Endothelial cell of umbilical vein (primary cell): ENCODE measurements around the gene MIF4GD. TPM values are rescaled to one million over a fixed set of nuclear protein-coding genes. Genes with fewer than 3 reads are reported as not detected.
A peak's percentile ranks its signal among the peaks of the same experiment; 100 is the strongest.

Source experiments
- BruUV-seq: library from RNA; stranded (reverse); fragments of 400-500 nt; replicated peaks from 2 replicates; lab custom pipeline; 2021; lab: Mats Ljungman, UMichigan
- CTCF ChIA-PET: fragments of 300-600, 350-600 bp; sonication (Branson Sonifier 250); formaldehyde crosslinking; loops from one replicate; lab custom pipeline; 2021; ENCODE audit warnings: antibody characterized with exemption, inconsistent platforms; lab: Charles Lee
- POLR2A ChIA-PET: fragments of 300-600, 350-600 bp; sonication (Branson Sonifier 250); formaldehyde crosslinking; loops from one replicate; lab custom pipeline; 2021; ENCODE audit warnings: antibody characterized with exemption, inconsistent platforms; lab: Charles Lee
- DNase-seq: peaks from one replicate; pipeline ENCODE4 v3.0.0-alpha.2; 2011; ENCODE audit warnings: low read depth, low spot score
- FAIRE-seq: peaks from 2 replicates; lab custom pipeline; 2011; peaks lifted over from hg19 to GRCh38; lab: Jason Lieb, UNC
- H2AFZ ChIP-seq: 2 replicates; pipeline ENCODE4 v1.6.0; 2012; ENCODE audit warnings: low read depth, low read length, control low read depth, inconsistent platforms
- H3K27ac ChIP-seq: 2 replicates; pipeline ENCODE4 v1.5.1; 2011; ENCODE audit warnings: low read depth, mild to moderate bottlenecking, control low read depth, low read length, moderate library complexity; ENCODE audit not compliant: insufficient read depth
- H3K27me3 ChIP-seq, 2 experiments: 2 replicates each; pipeline versions ENCODE4 v1.6.0 to v1.6.1; 2011; ENCODE audit warnings: low read length in 2 of 2, mixed read lengths in 1 of 2; ENCODE audit not compliant: control insufficient read depth in 2 of 2, insufficient read depth in 2 of 2
- H3K36me3 ChIP-seq, 2 experiments: 2 replicates in 1 of 2; 3 replicates in 1 of 2; pipeline ENCODE4 v1.5.1; 2011; ENCODE audit warnings: low read length in 2 of 2, mild to moderate bottlenecking in 1 of 2, moderate library complexity in 1 of 2; ENCODE audit not compliant: control insufficient read depth in 2 of 2, insufficient read depth in 2 of 2; ENCODE audit errors: extremely low read depth in 1 of 2
- H3K4me1 ChIP-seq: 3 replicates; pipeline ENCODE4 v1.5.1; 2011; ENCODE audit warnings: mild to moderate bottlenecking, low read length; ENCODE audit not compliant: control insufficient read depth, insufficient read depth; ENCODE audit errors: extremely low read depth
- H3K4me2 ChIP-seq: 2 replicates; pipeline ENCODE4 v1.6.1; 2011; ENCODE audit warnings: low read length, control low read depth, mixed read lengths; ENCODE audit not compliant: insufficient read depth
- H3K4me3 ChIP-seq, 3 experiments: fragments of 200-600 bp in 1 of 3; sonication (generic), shearing (Covaris generic) in 1 of 3; replicated peaks in 1 of 3; 2 replicates each; pipeline ENCODE4 v1.5.1; 2011 to 2016; ENCODE audit warnings: control low read depth in 3 of 3, low read length in 3 of 3, mild to moderate bottlenecking in 2 of 3, inconsistent platforms in 1 of 3, low read depth in 1 of 3, moderate library complexity in 1 of 3; ENCODE audit not compliant: insufficient read depth in 1 of 3
- H3K79me2 ChIP-seq: 2 replicates; pipeline ENCODE4 v1.6.0; 2012; ENCODE audit warnings: low read length, inconsistent platforms; ENCODE audit not compliant: control insufficient read depth, insufficient read depth
- H3K9ac ChIP-seq: replicated peaks from 2 replicates; pipeline ENCODE3; 2011; ENCODE audit warnings: low read length, control low read depth; ENCODE audit not compliant: insufficient read depth; ENCODE audit errors: extremely low read depth
- H3K9me1 ChIP-seq: replicated peaks from 3 replicates; pipeline ENCODE4 v1.6.0; 2011; ENCODE audit warnings: mild to moderate bottlenecking, low read length; ENCODE audit not compliant: control insufficient read depth, insufficient read depth; ENCODE audit errors: extremely low read depth
- H3K9me3 ChIP-seq: replicated peaks from 2 replicates; pipeline ENCODE4 v1.5.1; 2012; ENCODE audit warnings: low read length, inconsistent platforms; ENCODE audit not compliant: control insufficient read depth, insufficient read depth
- H4K20me1 ChIP-seq: replicated peaks from 2 replicates; pipeline ENCODE3; 2011; ENCODE audit warnings: mild to moderate bottlenecking, low read length; ENCODE audit not compliant: control insufficient read depth, insufficient read depth; ENCODE audit errors: extremely low read depth
- CTCF ChIP-seq, 2 donors: IDR thresholded peaks; 1 replicate in 1 of 2; 2 replicates in 1 of 2; pipeline ENCODE4 v1.5.1; 2011; ENCODE audit warnings: low read length in 2 of 2, mild to moderate bottlenecking in 2 of 2, moderate library complexity in 2 of 2, control low read depth in 1 of 2, inconsistent platforms in 1 of 2, low read depth in 1 of 2; ENCODE audit not compliant: insufficient read depth in 1 of 2; ENCODE audit errors: extremely low read depth in 1 of 2
- EZH2 ChIP-seq: IDR thresholded peaks from 2 replicates; pipeline ENCODE4 v1.6.1; 2012; ENCODE audit warnings: borderline replicate concordance, low read depth, mild to moderate bottlenecking, moderate library complexity, low read length, inconsistent platforms; ENCODE audit not compliant: severe bottlenecking
- FOS ChIP-seq: IDR thresholded peaks from 2 replicates; pipeline ENCODE4 v1.6.1; 2011; ENCODE audit warnings: mild to moderate bottlenecking, low read length, moderate library complexity, borderline replicate concordance; ENCODE audit not compliant: insufficient read depth
- GATA2 ChIP-seq: IDR thresholded peaks from 2 replicates; pipeline ENCODE4 v1.7.0; 2011; ENCODE audit warnings: low read depth, mild to moderate bottlenecking, moderate library complexity, mixed read lengths, low read length; ENCODE audit not compliant: insufficient read length, insufficient read depth
- JUN ChIP-seq: IDR thresholded peaks from 2 replicates; pipeline ENCODE4 v1.6.1; 2011; ENCODE audit warnings: borderline replicate concordance, low read depth; ENCODE audit not compliant: insufficient read length, insufficient read depth
- MAX ChIP-seq: IDR thresholded peaks from 2 replicates; pipeline ENCODE4 v1.6.1; 2011; ENCODE audit not compliant: insufficient read depth, insufficient read length
- MYC ChIP-seq: IDR thresholded peaks from one replicate; pipeline ENCODE4 v1.6.1; 2011; ENCODE audit warnings: mild to moderate bottlenecking, low read depth, low read length
- POLR2A ChIP-seq: IDR thresholded peaks from 2 replicates; pipeline ENCODE4 v1.6.1; 2012; ENCODE audit warnings: low read depth, mild to moderate bottlenecking, control low read depth, low read length
- POLR2AphosphoS5 ChIP-seq: IDR thresholded peaks from 2 replicates; pipeline ENCODE4 v1.6.1; 2012; ENCODE audit warnings: low read depth, mild to moderate bottlenecking, control low read depth, low read length, moderate library complexity; ENCODE audit not compliant: insufficient read depth
- dilution Hi-C: fragments of 300-500 bp; cut with MboI; formaldehyde crosslinking; loops from one replicate; pipeline ENCODE4 v1.15.0; 2019; ENCODE audit warnings: low sequenced_read_pairs; ENCODE audit not compliant: extremely low pct_ligation_motif_present
- intact Hi-C: fragments of 100-400 bp; cut with micrococcal nuclease; formaldehyde crosslinking; loops from one replicate; pipeline ENCODE4 v1.10.0; 2022
- polyA plus RNA-seq, 4 experiments: library from polyadenylated mRNA; depleted of rRNA in 3 of 4; stranded (reverse) in 3 of 4; unstranded in 1 of 4; fragments of >200 nt; gene quantifications; 2 replicates each; pipeline versions ENCODE4 v1.2.1 to v1.2.3, GENCODE V29; 2011 to 2012; ENCODE audit warnings: missing spikeins in 1 of 4
- total RNA-seq: library from RNA; stranded (reverse); gene quantifications from 2 replicates; pipeline ENCODE4 v1.2.3, GENCODE V29; 2021

The MIF4GD gene
- total and polyA plus RNA-seq, 2 donors (not counting 3 experiments of a cell fraction or from before 2014, with no cell fraction given), result 12.4 to 35.7 TPM

- H3K4me2 ChIP-seq, result no peak overlapping the region
- ChIA-PET CTCF (no interaction called here), POLR2A (interaction anchor here (1.1 kb wide), 1 partner anchor 22 kb away, joined by 4 read pairs; the partner anchor contains the start of gene SLC25A19)
- DNase-seq, result no peak
- no peak overlapping the region for H2AFZ ChIP-seq
- H4K20me1 ChIP-seq, result no peaks in the 10 kb centered on the region
- dilution Hi-C loops, result no loop called here
- FAIRE-seq, result peak; percentile 40
- no TSS peak for BruUV-seq
- H3K9me1 ChIP-seq, result no peaks in the 10 kb centered on the region
- H3K36me3 ChIP-seq, result peaks cover 3 to 13% of the 10 kb centered on the region in 2 experiments
- no peaks in the 10 kb centered on the region for H3K27me3 ChIP-seq
- no peak overlapping the region for H3K9ac ChIP-seq
- TF ChIP-seq POLR2A, result no peak
- TF ChIP-seq EZH2, result no peak
- TF ChIP-seq FOS, result no peak
- TF ChIP-seq GATA2, result no peak
- no peak for TF ChIP-seq POLR2AphosphoS5
- TF ChIP-seq CTCF (IDR thresholded peaks at IDR 0.05; ENCODE audit: extremely low read depth in 1 of 2, insufficient read depth in 1 of 2, low read depth in 1 of 2, low read length in 2 of 2), result no peak
- TF ChIP-seq MYC, result no peak
- TF ChIP-seq MAX, result no peak
- no peak for TF ChIP-seq JUN
- intact Hi-C loops, result no loop called here
- H3K27ac ChIP-seq, result no peak overlapping the region
- H3K79me2 ChIP-seq, result peaks cover 16% of the 10 kb centered on the region
- peaks cover 51% of the 10 kb centered on the region for H3K4me1 ChIP-seq
- H3K9me3 ChIP-seq, result no peaks in the 10 kb centered on the region
- no peak overlapping the region for H3K4me3 ChIP-seq
Measured at GRCh38 chr17:75267153-75267410, 3.9 kb downstream of the MIF4GD start.
